ACHN (cell line): Measurements from ENCODE around the gene SPAG4.

Source experiments
- DNase-seq: peaks from one replicate; pipeline ENCODE4 v3.0.0-alpha.2; 2015
- in situ Hi-C: cut with HindIII; loops from 2 replicates; pipeline ENCODE4 v1.10.0; 2017; ENCODE audit warnings: low sequenced_read_pairs, low pct_ligation_motif_present, low pct_unique_long_range_greater_than_20kb

The SPAG4 gene

DNA sequence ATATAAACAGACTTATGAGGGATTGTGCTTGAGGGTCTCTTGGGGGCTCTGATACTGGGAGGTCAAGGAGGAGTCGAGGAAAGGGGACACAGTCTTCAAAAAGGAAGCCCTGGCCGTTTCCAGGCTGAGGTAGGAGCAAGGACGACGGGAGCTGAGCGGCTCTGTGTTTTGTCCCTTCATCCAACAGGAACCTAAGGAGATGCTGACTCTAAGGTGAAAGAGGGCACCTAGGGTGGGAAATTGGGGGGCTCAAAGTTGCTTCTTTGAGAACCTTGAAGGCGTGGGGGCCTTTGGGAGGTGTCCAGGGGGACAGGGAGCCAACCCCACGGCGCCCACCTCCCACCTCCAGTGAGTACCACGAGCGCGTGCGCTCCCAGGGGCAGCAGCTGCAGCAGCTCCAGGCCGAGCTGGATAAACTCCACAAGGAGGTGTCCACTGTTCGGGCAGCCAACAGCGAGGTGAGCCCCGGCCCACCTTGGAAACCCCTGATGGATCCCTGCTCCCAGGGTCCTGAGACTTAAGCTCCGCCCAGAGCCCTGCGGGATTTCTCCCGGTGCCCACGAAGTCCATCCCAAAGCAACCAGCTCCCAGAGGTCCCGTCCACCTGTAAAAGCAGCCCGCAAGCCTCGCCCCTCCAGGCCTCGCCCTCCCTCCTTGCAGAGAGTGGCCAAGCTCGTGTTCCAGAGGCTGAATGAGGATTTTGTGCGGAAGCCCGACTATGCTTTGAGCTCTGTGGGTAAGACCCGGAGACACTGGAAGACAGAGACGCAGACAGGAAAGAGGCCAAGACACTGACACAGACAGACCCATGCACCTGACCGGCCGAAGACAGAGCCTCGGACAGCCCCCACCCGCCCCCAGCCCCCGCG lies 2.9 kb downstream of the SPAG4 start:
- in situ Hi-C loops: no loop called here
- peak; percentile 44 for DNase-seq

DNA sequence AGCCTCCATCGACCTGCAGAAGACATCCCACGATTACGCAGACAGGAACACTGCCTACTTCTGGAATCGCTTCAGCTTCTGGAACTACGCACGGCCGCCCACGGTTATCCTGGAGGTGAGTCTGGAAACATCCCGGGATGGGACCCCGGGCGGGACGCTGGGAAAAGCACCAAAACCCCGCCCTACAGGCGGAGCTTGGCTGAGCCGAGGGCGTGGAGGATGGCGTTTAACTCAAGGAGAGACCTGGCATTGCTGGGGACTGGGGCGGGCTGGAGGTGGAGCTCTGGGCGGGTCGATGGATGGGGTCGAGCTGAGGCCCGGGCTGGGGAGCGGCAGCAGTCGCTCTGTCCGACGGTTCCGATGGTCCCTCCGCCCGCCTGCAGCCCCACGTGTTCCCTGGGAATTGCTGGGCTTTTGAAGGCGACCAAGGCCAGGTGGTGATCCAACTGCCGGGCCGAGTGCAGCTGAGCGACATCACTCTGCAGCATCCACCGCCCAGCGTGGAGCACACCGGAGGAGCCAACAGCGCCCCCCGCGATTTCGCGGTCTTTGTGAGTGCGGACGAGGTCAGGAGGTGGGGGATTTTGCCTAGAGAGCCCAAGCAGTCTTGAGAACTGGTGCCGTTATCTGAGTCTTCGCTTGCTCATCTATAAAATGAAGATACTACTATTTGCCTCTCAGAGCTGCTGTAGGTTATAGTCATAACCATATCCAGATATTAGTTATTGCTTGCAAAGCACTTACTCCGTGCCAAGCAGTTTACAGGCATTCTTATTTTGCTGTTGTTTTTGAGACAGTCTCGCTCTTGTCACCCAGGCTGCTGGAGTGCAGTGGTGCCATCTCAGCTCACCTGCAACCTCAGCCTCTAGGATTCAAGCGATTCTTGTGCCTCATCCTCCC lies 3.8 kb downstream of the SPAG4 start:
- DNase-seq: peak; percentile 91
- in situ Hi-C loops: no loop called here

- DNase-seq: no peak
- in situ Hi-C loops: no loop called here
Measured at GRCh38 chr20:35620818-35621559, 5.4 kb downstream of the SPAG4 start.

DNA sequence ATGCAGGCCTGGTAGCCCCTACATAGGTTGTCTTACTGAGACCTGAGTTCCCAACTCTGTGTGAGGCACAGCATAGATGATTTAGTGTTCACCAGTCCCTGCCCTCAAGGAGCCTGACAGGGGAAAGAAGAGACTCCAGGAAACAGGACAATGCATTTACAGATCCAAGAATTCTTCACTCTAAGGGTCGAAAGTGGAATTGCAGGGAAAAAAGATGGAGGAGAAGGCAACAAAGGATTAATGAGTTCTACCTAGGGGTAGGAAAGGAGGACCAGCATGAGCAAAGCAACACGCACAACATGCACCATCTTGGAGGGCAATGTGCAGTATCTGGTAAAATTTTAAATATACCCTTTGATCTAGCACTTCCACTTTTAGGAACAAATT lies 5.9 kb downstream of the SPAG4 start:
- DNase-seq: no peak
- in situ Hi-C loops: no loop called here

DNA sequence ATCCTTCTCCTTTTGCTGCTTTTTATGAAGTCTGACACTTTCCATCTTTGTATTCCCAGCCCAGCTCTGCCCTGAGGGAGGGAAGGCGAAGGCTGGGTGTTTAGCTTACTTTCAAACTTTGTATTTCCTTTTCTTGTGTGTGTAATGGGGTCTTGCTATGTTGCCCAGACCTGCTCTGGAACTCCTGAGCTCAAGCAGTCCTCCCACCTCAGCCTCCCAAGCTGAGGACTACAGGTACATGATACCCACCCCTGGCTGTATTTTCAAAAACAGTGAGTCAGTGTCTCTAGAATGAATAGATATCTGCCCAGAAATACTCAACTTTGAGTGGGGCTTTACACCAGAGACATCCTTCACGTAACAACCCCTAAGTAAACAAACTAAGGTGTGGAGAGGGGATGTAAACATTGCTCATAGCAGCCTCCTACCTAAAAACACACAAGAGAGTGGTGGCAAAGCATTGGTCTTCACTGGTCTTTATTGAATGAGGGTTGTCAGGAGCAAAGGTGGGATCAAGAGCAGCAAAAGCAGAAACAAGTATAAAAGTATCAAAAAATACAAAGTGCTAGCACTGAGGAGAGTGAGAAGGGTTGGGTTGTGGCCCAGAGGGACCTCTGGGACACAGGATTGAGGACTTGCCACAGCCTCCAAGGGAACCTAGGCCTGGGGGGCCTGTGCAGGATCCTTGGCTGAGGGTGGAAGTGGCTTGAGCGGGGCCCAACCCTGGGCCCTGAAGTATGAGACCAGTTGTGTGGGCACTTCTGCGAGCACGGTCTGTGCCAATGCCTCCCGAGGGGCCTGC lies 10.2 kb downstream of the SPAG4 start:
- DNase-seq: no peak
- in situ Hi-C loops: no loop called here

GRCh38 chr20:35626386-35627001 lies 10.9 kb downstream of the SPAG4 start:
- in situ Hi-C loops: no loop called here
- no peak for DNase-seq

DNA sequence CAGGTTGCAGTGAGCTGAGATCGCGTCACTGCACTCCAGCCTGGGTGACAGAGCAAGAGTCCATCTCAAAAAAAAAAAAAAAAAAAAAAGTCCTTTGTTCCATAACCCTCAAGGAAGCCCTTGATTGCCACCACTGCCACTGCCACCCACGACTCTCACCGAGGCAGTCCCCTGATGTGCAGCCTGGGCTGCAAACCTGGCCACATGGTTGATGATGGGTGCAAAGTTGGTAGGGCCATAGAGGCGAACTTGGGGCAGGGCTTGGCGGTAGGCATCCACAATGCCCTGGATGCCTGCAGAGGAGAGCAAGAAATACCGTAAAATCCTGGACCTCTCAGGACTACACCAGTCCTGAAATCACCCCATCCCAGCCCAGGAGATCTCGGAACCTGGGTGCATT lies 11.5 kb downstream of the SPAG4 start:
- no peak for DNase-seq
- in situ Hi-C loops: no loop called here

GRCh38 chr20:35629427-35630145 lies 14.0 kb downstream of the SPAG4 start:
- DNase-seq: no peak
- in situ Hi-C loops: no loop called here

- DNase-seq: no peak
- in situ Hi-C loops: no loop called here
Measured at GRCh38 chr20:35630636-35631035, 15.0 kb downstream of the SPAG4 start.

- DNase-seq: no peak
- in situ Hi-C loops: no loop called here
Measured at GRCh38 chr20:35632539-35633115, 17.0 kb downstream of the SPAG4 start.

- in situ Hi-C loops: no loop called here
- no peak for DNase-seq
Measured at GRCh38 chr20:35635652-35636051, 20.0 kb downstream of the SPAG4 start.

DNA sequence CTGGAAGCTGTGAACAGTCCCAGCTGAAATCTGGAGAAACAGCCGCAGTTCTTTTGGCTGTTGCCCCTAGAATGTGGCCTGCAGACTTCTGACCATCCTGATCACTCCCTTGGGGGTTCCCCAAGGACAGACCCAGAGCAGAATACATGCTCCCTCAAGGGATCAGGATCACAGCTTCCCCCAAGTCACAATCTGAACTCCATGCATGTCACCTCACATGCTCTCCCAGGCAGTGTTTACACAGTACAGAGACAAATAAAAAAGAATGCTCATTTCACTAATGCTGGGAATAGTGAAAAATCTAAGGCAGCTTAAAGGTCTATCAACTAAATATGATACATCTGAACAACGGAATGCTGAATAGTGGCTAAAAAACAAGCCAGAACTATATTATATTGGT lies 20.5 kb downstream of the SPAG4 start:
- DNase-seq: no peak
- in situ Hi-C loops: no loop called here

DNA sequence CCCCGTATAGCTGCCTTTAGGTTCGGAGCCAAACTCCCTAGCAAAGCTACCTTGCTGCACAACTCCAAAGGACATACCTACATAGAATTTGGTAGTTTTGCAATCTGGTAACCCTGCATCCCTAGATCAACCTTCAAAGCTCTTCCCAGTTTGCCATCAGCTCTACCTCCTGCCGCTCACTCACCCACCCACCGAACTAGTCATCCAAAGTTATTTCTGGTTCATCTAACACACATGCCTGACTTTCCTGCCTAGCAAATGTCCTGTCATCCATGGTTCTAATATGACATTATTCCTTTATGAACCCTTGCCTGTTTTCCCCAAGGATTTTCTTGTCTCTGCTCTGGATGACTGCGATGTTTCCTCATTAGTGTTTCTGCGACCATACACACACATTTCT lies 21.6 kb downstream of the SPAG4 start:
- no peak for DNase-seq
- in situ Hi-C loops: no loop called here

DNA sequence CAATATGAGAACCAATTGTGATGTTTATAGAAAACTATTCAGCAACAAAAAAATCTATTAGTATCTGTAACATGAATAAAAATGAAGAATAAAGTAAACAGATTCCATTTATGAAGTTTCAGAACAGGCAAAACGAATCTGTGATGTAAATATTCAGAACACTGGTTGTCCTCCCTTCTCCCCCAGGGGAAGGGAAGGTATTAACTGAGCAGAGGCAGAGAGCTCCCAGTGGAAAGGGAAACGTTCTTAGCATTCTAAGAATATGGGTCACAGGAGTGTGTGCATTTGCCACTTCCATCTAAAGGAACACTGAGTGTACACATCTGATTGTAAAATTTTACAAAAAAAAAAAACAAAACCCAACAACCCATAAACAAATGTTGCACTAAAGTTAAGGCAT lies 23.1 kb downstream of the SPAG4 start:
- in situ Hi-C loops: no loop called here
- DNase-seq: no peak

GRCh38 chr20:35640724-35641123 lies 25.1 kb downstream of the SPAG4 start:
- in situ Hi-C loops: no loop called here

GRCh38 chr20:35641743-35642142 lies 26.1 kb downstream of the SPAG4 start:
- DNase-seq: no peak
- in situ Hi-C loops: no loop called here

More at GRCh38 chr20:35640724-35641123, 25.1 kb downstream of the SPAG4 start:
- no peak for DNase-seq

DNA sequence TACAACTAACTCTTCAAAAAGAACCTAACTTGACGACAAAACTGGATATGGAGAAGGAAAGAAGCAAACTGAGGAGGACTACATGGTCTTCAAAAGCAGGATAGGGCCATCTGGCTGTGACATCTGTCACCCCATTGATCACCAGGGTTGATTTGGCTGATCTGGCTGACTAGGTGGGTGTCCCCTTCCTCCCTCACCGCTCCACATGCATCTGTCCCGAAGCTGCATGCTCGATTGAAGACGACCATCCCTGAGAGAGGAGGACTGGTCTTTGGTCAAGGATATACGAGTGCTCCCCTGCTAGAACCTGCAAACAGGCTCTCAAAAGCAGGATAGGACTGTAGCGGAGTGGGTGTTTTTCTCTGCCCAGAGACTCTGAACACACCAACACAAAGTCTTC lies 27.4 kb downstream of the SPAG4 start:
- DNase-seq: no peak
- in situ Hi-C loops: no loop called here
